Pancreas (tissue), 10 donors: ENCODE measurements around the gene ZRANB2. TPM values are rescaled to one million over a fixed set of nuclear protein-coding genes. Genes with fewer than 3 reads are reported as not detected.

Source experiments
- ATAC-seq, 4 donors: fragments of 200-7000 bp; cut with Tn5 transposase; one replicate each; pipeline versions ENCODE4 v1.8.0 to v1.9.1; 2020; ENCODE audit warnings: mild to moderate bottlenecking in 4 of 4, moderate library complexity in 4 of 4
- DNase-seq, 6 donors: peaks; one replicate each; pipeline ENCODE4 v3.0.0-alpha.2; 2020
- FAIRE-seq: peaks from 2 replicates; lab custom pipeline; 2012; peaks lifted over from hg19 to GRCh38; lab: Jason Lieb, UNC
- H3K27ac ChIP-seq, 4 donors: fragments of 200-600 bp; sonication (generic); 1 replicate in 3 of 4; 2 replicates in 1 of 4; pipeline versions ENCODE4 v1.5.0 to v1.8.0; 2020
- H3K27me3 ChIP-seq, 4 donors: fragments of 200-600 bp; one replicate each; pipeline ENCODE4 v1.8.0; 2021
- H3K36me3 ChIP-seq, 3 donors: fragments of 200-600 bp; sonication (generic) in 1 of 3; one replicate each; pipeline versions ENCODE4 v1.5.0 to v1.8.0; 2020 to 2021
- H3K4me1 ChIP-seq, 3 donors: fragments of 200-600 bp; one replicate each; pipeline ENCODE4 v1.8.0; 2021
- H3K4me3 ChIP-seq, 4 donors: fragments of 200-600 bp; sonication (generic) in 2 of 4; one replicate each; pipeline versions ENCODE4 v1.5.0 to v1.8.0; 2020 to 2021
- H3K9me3 ChIP-seq, 4 donors: fragments of 200-600 bp; one replicate each; pipeline ENCODE4 v1.8.0; 2021
- CTCF ChIP-seq, 4 donors: fragments of 200-600 bp; sonication (generic) in 3 of 4; IDR thresholded peaks; one replicate each; pipeline versions ENCODE4 v1.5.0 to v1.8.0; 2021; ENCODE audit warnings: antibody characterized with exemption in 4 of 4
- WGBS, 2 donors: extraction: QIAGEN DNeasy Blood & Tissue Kit; methylation state at CpG; one replicate each; pipeline ENCODE4 v1.1.7; 2013; 5-methylcytosine and 5-hydroxymethylcytosine counted together
- intact Hi-C, 3 donors: fragments of 100-400 bp; cut with DNase I; formaldehyde crosslinking; loops; one replicate each; pipeline versions ENCODE4 v1.11.1 to v1.14.2; 2022
- polyA plus RNA-seq, 2 donors: library from polyadenylated mRNA; stranded (reverse); fragments of 200-250 nt; gene quantifications; one replicate each; pipeline ENCODE4 v1.2.3, GENCODE V29; 2013
- total RNA-seq, 6 donors: library from RNA; stranded (reverse); fragmentation: NEBNext Ultra II Directional in 4 of 6; extraction: Animal tissue kit (Norgen Biotek cat#: 25700) in 4 of 6; gene quantifications; one replicate each; pipeline versions ENCODE4 v1.2.1 to v1.2.4, GENCODE V29; 2021 to 2023
- donor health status: healthy with polysubstance abuse.
- donor health status: DM: no; HTN: no; CAD: no; lungs with moderate emphysema.
- donor health status: DM: no; HTN: no; CAD: no.
- donor health status: control.
- donor health status: control.
- donor health status: Bipolar disorder and iron deficiency.
- donor health status: DM: yes; HTN: yes; CAD: no.
- donor health status: DM: no; HTN: no; CAD: no.
- donor health status: DM: no; HTN: no; CAD: no.
- donor health status: DM: yes; HTN: yes; CAD: no.

ZRANB2 gene
- total and polyA plus RNA-seq, 8 donors, result 22.0 to 62.9 (median 32.9) TPM

GRCh38 chr1:71072273-71072672 lies 8.6 kb downstream of the ZRANB2 start:
- DNase-seq, result no peak
- intact Hi-C loops, result no loop called here
- H3K4me3 ChIP-seq, result no peak overlapping the region
- no peaks in the 10 kb centered on the region for H3K4me1 ChIP-seq
- FAIRE-seq, result no peak
- no peaks in the 10 kb centered on the region for H3K27me3 ChIP-seq
- H3K36me3 ChIP-seq, result peaks cover 9 to 76% (median 53%) of the 10 kb centered on the region in 3 donors
- no peak overlapping the region for H3K27ac ChIP-seq
- no peak for ATAC-seq
- no peaks in the 10 kb centered on the region for H3K9me3 ChIP-seq
- no peak for TF ChIP-seq CTCF (IDR thresholded peaks at IDR 0.05)

- no peak for TF ChIP-seq CTCF (IDR thresholded peaks at IDR 0.05)
- Histone ChIP-seq H3K4me1 (no peaks in the 10 kb centered on the region), H3K4me3 (no peak overlapping the region), H3K36me3 (peaks cover 9 to 75% (median 57%) of the 10 kb centered on the region in 3 donors), H3K9me3 (no peaks in the 10 kb centered on the region), H3K27me3 (no peaks in the 10 kb centered on the region), H3K27ac (no peak overlapping the region)
- intact Hi-C loops, result no loop called here
- WGBS, 2 donors, result 74 to 77% methylated on average over 4 of the region's 4 CpGs
- FAIRE-seq, result no peak
- DNase-seq, result no peak
- no peak for ATAC-seq
Observed at GRCh38 chr1:71071720-71072119, 9.1 kb downstream of the ZRANB2 start.

- peaks cover 6 to 84% (median 65%) of the 10 kb centered on the region in 3 donors for H3K36me3 ChIP-seq
- 79% methylated on average over 6 of the region's 6 CpGs for WGBS, 2 donors
- no peaks in the 10 kb centered on the region for H3K9me3 ChIP-seq
Observed at GRCh38 chr1:71068325-71069240, 12.3 kb downstream of the ZRANB2 start.

GRCh38 chr1:71054791-71055190 lies 26.0 kb downstream of the ZRANB2 start:
- no peak for FAIRE-seq
- H3K4me1 ChIP-seq, result no peaks in the 10 kb centered on the region
- no peaks in the 10 kb centered on the region for H3K27me3 ChIP-seq
- WGBS, 2 donors, result 67 to 79% methylated on average over 6 of the region's 6 CpGs
- H3K27ac ChIP-seq, result no peak overlapping the region
- TF ChIP-seq CTCF (IDR thresholded peaks at IDR 0.05), result no peak
- intact Hi-C loops, result loop anchor here in 2 of 3 donors (5.0 to 10.0 kb wide), 3 partner anchors 367 to 530 kb away; no protein-coding TSS in a partner anchor
- H3K36me3 ChIP-seq, result peaks cover 0 to 9% (median 0%) of the 10 kb centered on the region in 3 donors
- peak in 2 of 4 donors; percentile 6 to 7 for ATAC-seq
- no peak for DNase-seq
- no peaks in the 10 kb centered on the region for H3K9me3 ChIP-seq
- H3K4me3 ChIP-seq, result no peak overlapping the region

More at GRCh38 chr1:71068325-71069240, 12.3 kb downstream of the ZRANB2 start:
- intact Hi-C loops, result no loop called here
- H3K4me3 ChIP-seq, result no peak overlapping the region
- no peaks in the 10 kb centered on the region for H3K4me1 ChIP-seq
- no peak for TF ChIP-seq CTCF (IDR thresholded peaks at IDR 0.05)
- ATAC-seq, result no peak
- no peak overlapping the region for H3K27ac ChIP-seq
- no peaks in the 10 kb centered on the region for H3K27me3 ChIP-seq
- DNase-seq, result no peak
- no peak for FAIRE-seq
